Left ventricle myocardium inferior (tissue), 1 donor: ENCODE data around the gene C16orf95. TPM values are rescaled to one million over a fixed set of nuclear protein-coding genes. Genes with fewer than 3 reads are reported as not detected.

Source experiments
- DNase-seq: peaks from one replicate; pipeline ENCODE4 v3.0.0-alpha.2; 2020
- H3K27ac ChIP-seq: fragments of 200-600 bp; replicated peaks from 2 replicates; pipeline ENCODE4 v1.8.0; 2021
- H3K27me3 ChIP-seq: fragments of 200-600 bp; 2 replicates; pipeline ENCODE4 v1.8.0; 2021; ENCODE audit warnings: low read depth
- H3K36me3 ChIP-seq: fragments of 200-600 bp; 2 replicates; pipeline ENCODE4 v1.8.0; 2021
- H3K4me1 ChIP-seq: fragments of 200-600 bp; 2 replicates; pipeline ENCODE4 v1.8.0; 2021
- H3K4me3 ChIP-seq: fragments of 200-600 bp; 2 replicates; pipeline ENCODE4 v1.8.0; 2021; ENCODE audit warnings: mild to moderate bottlenecking, moderate library complexity
- H3K9me3 ChIP-seq: fragments of 200-600 bp; replicated peaks from 2 replicates; pipeline ENCODE4 v1.8.0; 2021
- intact Hi-C: fragments of 100-400 bp; cut with micrococcal nuclease; formaldehyde crosslinking; loops from one replicate; pipeline ENCODE4 v1.11.0; 2022
- total RNA-seq: library from RNA; stranded (reverse); fragmentation: NEBNext Ultra II Directional; extraction: Animal tissue kit (Norgen Biotek cat#: 25700); gene quantifications from one replicate; pipeline ENCODE4 v1.2.1, GENCODE V29; 2021
- TF ChIP-seq, protein P1 (sequence below): fragments of 200-600 bp; IDR thresholded peaks from 2 replicates; pipeline ENCODE4 v1.8.0; 2021; ENCODE audit warnings: antibody characterized with exemption, mild to moderate bottlenecking, borderline replicate concordance
- donor health status: DM: no; HTN: yes; CAD: no; lungs with severe emphysema.

C16orf95 gene
- total RNA-seq, 1 donor from 2014 or later, result 3.2 TPM

DNA sequence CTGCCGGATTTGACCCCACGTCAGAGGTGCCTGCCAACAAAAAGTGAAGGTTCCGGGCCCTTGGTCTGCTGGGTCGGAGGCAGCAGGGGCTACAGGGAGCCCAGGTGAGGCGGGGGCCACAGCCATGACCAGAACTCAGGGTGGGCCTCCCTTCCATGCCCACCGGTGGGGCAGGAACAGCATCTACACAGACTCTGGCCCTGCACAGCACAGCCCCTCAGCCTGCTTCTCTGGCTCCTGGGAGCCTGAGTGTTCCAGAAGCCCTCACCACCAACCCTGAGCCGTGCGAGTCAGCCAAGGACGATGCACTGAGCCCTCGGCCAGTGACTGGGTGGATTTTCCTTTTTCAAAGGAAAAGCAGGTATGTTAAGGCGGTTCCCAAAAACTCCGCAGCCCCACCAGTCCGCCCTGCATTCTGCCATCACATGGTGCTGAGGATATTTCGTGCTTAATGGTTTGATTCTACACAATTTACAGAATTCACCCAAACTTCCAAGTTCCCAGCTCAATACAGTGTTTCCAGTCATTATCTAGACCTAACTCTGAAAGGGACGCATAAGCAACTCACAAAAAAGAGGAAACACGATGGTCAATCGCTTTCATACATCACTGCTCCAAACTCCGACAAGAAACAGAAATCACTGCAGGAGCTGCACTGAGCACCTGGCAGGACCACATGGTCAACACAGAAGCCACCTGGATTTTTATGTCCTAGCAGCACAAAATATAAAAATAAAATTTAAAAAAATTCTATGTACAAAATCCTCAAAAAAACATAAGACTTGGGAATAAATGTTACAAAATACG, 19.4 kb upstream of the C16orf95 start:
- no peak overlapping the region for H3K4me3 ChIP-seq
- no peak overlapping the region for H3K27ac ChIP-seq
- H3K4me1 ChIP-seq, result no peaks in the 10 kb centered on the region
- no peak for DNase-seq
- intact Hi-C loops, result no loop called here
- peaks cover 77% of the 10 kb centered on the region for H3K36me3 ChIP-seq
- TF ChIP-seq, protein P1, sequence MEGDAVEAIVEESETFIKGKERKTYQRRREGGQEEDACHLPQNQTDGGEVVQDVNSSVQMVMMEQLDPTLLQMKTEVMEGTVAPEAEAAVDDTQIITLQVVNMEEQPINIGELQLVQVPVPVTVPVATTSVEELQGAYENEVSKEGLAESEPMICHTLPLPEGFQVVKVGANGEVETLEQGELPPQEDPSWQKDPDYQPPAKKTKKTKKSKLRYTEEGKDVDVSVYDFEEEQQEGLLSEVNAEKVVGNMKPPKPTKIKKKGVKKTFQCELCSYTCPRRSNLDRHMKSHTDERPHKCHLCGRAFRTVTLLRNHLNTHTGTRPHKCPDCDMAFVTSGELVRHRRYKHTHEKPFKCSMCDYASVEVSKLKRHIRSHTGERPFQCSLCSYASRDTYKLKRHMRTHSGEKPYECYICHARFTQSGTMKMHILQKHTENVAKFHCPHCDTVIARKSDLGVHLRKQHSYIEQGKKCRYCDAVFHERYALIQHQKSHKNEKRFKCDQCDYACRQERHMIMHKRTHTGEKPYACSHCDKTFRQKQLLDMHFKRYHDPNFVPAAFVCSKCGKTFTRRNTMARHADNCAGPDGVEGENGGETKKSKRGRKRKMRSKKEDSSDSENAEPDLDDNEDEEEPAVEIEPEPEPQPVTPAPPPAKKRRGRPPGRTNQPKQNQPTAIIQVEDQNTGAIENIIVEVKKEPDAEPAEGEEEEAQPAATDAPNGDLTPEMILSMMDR, result no peak
- H3K27me3 ChIP-seq, result no peaks in the 10 kb centered on the region
- no peaks in the 10 kb centered on the region for H3K9me3 ChIP-seq

DNA sequence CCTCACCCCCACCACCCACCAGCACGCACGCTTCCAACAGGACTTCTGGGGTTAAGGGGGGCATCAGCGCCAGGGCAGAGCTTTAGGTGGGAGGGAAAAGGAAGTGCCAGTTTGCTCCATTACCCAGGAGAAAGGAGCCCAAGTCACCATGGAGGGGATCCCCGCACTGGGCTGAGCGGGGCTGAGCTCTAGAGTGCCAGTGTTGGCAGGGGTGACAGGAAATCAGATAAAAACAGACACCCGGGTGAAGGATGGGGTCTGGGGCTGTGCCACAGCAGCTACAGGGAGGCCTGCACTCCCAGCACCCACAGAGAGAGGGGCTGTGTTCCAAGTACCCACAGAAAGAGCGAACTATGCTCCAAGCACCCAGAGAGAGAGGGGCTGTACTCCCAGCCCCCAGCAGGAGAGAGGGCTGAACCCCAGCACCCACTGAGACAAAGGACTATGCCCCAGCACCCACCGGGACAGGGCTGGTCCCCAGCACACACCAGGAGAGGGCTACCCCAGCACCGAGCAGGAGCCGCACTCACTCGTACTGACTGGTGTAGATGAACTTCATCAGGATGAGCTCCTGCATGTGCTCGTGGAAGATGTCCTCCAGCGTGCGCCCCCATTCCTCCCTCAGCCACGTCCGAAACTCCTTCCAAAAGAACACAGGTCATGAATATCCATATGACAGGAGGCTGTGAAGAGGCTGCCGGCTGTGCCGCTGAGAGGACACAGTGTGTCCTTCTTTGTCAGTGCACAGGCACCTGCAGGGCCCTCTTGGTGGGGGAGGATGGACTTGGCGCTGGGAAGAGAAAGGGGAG, 18.6 kb upstream of the C16orf95 start:
- H3K36me3 ChIP-seq, result peaks cover 77% of the 10 kb centered on the region
- intact Hi-C loops, result no loop called here
- H3K27ac ChIP-seq, result no peak overlapping the region
- no peaks in the 10 kb centered on the region for H3K27me3 ChIP-seq
- DNase-seq, result no peak
- no peak overlapping the region for H3K4me3 ChIP-seq
- TF ChIP-seq, protein P1, result no peak
- H3K9me3 ChIP-seq, result no peaks in the 10 kb centered on the region
- H3K4me1 ChIP-seq, result no peaks in the 10 kb centered on the region

DNA sequence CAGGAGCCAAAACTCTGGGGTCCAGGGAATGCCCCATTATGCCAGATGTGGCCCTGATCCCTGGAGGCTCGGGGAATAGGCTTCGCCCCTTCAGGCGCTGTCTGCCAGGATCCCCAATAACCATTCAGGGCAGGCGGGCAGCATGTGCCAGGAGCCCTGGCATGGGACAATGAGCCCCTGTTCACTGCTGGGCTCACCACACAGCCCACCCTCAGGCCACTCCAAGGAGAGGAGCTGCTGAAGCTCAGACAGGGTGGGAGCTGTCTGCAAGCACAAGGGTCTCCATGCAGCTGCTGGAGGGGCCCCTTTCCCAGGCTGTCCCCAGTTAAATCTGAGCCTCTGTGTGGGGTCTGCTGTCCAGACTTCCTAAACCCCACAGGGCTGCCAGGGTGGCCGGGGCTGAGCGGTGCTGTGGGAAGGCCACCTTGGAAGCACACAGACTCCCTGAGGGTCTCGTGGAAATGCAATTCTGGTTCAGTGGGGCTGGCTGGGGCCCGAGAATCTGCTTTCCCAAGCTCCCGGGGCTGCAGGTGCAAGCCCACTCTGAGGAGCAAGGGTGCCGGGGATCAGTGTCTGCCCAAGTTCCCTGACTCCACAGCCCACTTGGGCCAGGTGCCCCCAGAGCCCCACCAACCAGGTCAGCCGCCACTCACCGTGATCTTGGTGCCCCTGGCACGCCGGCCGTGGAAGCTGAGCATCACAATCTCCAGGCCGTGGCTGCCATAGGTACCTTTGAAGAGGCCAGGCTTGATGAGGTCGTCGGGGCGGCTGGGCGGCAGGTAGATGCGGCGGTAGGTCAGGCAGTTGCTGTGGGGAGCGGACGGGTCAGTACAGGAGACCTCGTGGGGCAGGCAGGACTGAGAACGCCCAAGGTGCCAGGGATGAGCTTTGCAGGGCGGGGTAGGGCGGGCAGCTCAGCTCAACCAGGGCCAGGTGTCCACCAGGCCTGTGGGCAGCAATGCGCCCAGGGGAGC, 17.7 kb upstream of the C16orf95 start:
- Histone ChIP-seq H3K4me3 (no peak overlapping the region), H3K27ac (no peak overlapping the region), H3K9me3 (no peaks in the 10 kb centered on the region), H3K36me3 (peaks cover 77% of the 10 kb centered on the region), H3K4me1 (no peaks in the 10 kb centered on the region), H3K27me3 (no peaks in the 10 kb centered on the region)
- TF ChIP-seq, protein P1, result no peak
- intact Hi-C loops, result no loop called here
- DNase-seq, result no peak

DNA sequence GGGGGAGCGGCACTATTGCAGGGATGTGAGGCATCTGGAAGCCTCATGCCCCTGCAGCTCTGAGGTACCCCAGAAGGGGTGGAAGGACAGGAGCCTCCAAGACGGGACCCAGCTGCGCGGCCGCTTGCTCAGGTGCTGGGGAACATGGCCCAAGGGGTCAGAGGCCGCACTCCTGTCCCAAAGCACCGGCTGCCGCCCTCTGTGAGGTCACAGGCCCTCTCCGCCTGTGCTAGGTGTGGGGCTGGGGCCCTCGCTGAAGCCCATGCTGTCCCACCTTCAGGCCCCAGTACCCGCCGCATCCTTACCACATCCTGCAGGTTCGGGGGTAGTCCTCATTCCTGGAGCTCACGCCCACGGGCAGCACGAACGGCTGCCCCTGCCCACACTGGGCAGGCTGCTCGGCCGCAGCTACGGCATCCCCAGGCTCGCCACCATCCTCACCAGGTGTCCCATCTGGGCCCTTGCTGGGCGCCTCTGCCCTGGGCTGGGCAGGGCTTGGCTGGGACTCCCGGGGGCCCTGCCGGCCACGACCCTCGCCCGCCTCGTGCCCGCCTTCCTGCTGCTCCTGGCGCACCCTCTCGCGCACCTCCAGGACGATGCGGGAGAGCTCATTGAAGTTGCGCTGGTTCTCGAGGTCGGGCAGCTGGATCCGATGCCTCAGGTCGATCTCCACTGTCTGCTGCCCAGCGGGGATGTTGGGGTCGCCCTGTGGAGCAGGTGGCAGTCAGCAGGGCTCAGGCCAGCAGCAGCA, 16.6 kb upstream of the C16orf95 start:
- DNase-seq, result no peak
- H3K27ac ChIP-seq, result no peak overlapping the region

More for the DNA sequence above, 16.6 kb upstream of the C16orf95 start:
- Histone ChIP-seq H3K36me3 (peaks cover 81% of the 10 kb centered on the region), H3K4me3 (no peak overlapping the region), H3K4me1 (no peaks in the 10 kb centered on the region), H3K27me3 (no peaks in the 10 kb centered on the region), H3K9me3 (no peaks in the 10 kb centered on the region)
- TF ChIP-seq, protein P1, result no peak
- intact Hi-C loops, result no loop called here
